Prostate gland (tissue), 2 donors: ENCODE measurements around the gene CLDN17.

Source experiments
- POLR2A ChIP-seq: fragments of 450-650 bp; IDR thresholded peaks from one replicate; pipeline ENCODE4 v1.6.1; 2016; ENCODE audit warnings: antibody characterized with exemption, mild to moderate bottlenecking
- TF ChIP-seq, protein P1 (sequence below), 4 experiments: fragments of 200-600 bp in 2 of 4; fragments of 450-650 bp in 2 of 4; sonication (generic) in 2 of 4; IDR thresholded peaks; 1 replicate in 3 of 4; 2 replicates in 1 of 4; pipeline ENCODE4 v1.5.1; 2016 to 2019; ENCODE audit warnings: antibody characterized with exemption in 4 of 4, mild to moderate bottlenecking in 2 of 4, moderate library complexity in 2 of 4

DNA sequence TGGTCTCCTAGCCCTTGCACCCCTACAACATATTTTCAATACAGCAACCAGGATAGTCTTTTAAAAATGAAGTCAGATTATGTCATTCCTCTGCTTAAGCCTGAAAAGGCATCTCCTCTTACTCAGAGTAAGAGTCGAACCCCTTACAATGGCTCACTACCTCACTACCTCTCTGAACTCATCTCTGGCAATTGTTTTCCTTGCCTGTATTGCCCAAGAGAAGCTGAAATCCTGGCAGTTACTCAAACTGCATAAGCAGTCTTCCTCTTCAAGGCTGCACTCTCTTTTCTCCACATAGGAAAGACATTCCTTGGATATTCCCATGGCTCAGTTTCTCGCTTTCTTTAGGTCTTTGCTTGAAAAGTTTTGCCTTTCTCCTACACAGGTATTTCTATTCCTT is 26.6 kb upstream of the CLDN17 start:
- TF ChIP-seq, protein P1, sequence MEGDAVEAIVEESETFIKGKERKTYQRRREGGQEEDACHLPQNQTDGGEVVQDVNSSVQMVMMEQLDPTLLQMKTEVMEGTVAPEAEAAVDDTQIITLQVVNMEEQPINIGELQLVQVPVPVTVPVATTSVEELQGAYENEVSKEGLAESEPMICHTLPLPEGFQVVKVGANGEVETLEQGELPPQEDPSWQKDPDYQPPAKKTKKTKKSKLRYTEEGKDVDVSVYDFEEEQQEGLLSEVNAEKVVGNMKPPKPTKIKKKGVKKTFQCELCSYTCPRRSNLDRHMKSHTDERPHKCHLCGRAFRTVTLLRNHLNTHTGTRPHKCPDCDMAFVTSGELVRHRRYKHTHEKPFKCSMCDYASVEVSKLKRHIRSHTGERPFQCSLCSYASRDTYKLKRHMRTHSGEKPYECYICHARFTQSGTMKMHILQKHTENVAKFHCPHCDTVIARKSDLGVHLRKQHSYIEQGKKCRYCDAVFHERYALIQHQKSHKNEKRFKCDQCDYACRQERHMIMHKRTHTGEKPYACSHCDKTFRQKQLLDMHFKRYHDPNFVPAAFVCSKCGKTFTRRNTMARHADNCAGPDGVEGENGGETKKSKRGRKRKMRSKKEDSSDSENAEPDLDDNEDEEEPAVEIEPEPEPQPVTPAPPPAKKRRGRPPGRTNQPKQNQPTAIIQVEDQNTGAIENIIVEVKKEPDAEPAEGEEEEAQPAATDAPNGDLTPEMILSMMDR (IDR thresholded peaks at IDR 0.05) = no peak
- no peak for TF ChIP-seq POLR2A
